ENCODE data around the gene HIVEP3.

HIVEP3 gene

DNA sequence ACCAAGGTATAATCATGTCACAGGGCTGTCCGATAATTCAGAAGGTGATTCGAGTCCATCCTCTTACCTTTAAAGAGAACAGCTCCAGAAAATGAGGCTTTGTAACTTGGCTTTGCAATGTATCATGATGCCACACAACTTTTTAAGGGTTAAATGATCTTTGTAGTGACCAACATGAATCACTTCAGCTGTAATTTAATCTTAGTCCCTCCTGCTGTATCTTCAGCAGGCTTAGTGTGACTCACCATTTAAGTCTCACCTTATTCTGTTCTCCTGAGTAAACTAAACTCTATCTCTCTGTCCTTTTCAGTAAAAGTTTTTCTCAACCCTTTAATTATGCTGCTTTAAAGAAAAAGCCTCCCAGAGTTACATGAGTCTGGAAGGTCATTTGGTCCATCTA, 1.9 kb upstream of the HIVEP3 start:
- no peak for TF ChIP-seq SIN3A (IDR thresholded peaks at IDR 0.05; ENCODE audit: borderline replicate concordance, insufficient read depth, low read length)
- TF ChIP-seq POLR2AphosphoS5 (IDR thresholded peaks at IDR 0.05; ENCODE audit: low read depth, low read length), result no peak
- TF ChIP-seq TAF1 (IDR thresholded peaks at IDR 0.05; ENCODE audit: borderline replicate concordance, insufficient read depth, low read length), result no peak
- TF ChIP-seq, protein P1, sequence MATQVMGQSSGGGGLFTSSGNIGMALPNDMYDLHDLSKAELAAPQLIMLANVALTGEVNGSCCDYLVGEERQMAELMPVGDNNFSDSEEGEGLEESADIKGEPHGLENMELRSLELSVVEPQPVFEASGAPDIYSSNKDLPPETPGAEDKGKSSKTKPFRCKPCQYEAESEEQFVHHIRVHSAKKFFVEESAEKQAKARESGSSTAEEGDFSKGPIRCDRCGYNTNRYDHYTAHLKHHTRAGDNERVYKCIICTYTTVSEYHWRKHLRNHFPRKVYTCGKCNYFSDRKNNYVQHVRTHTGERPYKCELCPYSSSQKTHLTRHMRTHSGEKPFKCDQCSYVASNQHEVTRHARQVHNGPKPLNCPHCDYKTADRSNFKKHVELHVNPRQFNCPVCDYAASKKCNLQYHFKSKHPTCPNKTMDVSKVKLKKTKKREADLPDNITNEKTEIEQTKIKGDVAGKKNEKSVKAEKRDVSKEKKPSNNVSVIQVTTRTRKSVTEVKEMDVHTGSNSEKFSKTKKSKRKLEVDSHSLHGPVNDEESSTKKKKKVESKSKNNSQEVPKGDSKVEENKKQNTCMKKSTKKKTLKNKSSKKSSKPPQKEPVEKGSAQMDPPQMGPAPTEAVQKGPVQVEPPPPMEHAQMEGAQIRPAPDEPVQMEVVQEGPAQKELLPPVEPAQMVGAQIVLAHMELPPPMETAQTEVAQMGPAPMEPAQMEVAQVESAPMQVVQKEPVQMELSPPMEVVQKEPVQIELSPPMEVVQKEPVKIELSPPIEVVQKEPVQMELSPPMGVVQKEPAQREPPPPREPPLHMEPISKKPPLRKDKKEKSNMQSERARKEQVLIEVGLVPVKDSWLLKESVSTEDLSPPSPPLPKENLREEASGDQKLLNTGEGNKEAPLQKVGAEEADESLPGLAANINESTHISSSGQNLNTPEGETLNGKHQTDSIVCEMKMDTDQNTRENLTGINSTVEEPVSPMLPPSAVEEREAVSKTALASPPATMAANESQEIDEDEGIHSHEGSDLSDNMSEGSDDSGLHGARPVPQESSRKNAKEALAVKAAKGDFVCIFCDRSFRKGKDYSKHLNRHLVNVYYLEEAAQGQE (IDR thresholded peaks at IDR 0.05; ENCODE audit: insufficient read depth in 1 of 2, low read depth in 2 of 2, low read length in 2 of 2), result no peak
- no peak for TF ChIP-seq FOXP2 (optimal IDR thresholded peaks at IDR 0.05; ENCODE audit: borderline replicate concordance, extremely low read depth, extremely low read length, insufficient read depth)

DNA sequence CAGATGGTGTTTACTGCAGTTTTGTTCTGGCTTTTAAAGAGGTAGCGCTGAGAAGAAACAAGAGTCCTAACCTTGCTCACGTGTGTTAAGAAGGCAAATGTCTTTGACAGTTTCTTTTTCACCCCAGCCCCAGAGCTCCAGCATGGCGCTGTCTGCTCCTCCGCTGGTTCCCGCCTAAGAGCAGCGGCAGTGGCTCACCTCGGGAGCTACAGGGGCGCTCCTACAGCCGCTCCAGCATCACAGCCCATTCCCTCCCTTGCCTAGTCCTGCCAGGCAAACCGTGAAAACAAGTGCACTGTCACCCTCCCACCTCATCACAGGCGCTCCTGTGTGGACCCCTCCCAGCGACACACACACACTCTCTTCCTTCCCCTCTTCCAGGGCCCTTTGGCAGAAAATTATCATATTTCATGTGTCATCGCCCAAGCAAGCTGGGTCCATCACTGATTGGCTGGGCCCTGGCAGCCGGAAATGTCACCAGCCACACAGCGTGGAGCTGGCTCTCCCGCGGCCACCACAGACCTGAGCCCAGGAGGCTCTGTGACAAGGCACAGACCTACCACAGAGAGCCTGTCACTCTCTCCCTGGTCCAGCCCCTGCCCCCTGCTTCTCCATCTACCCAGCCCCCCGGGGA, 1.2 kb upstream of the HIVEP3 start:
- TF ChIP-seq FOXP2 (optimal IDR thresholded peaks at IDR 0.05; ENCODE audit: borderline replicate concordance, extremely low read depth, extremely low read length, insufficient read depth) (no peak), SIN3A (IDR thresholded peaks at IDR 0.05; ENCODE audit: borderline replicate concordance, insufficient read depth, low read length) (no peak), TAF1 (IDR thresholded peaks at IDR 0.05; ENCODE audit: borderline replicate concordance, insufficient read depth, low read length) (peak; percentile 82; the same call in 1 of the 2 replicates), POLR2AphosphoS5 (IDR thresholded peaks at IDR 0.05; ENCODE audit: low read depth, low read length) (peak; percentile 65)
- TF ChIP-seq, protein P1 (IDR thresholded peaks at IDR 0.05; ENCODE audit: insufficient read depth in 1 of 2, low read depth in 2 of 2, low read length in 2 of 2), result 0 out of 4 replicates have a peak, but pooled peaks of 1 of the 2 experiments have one; percentile 29

DNA sequence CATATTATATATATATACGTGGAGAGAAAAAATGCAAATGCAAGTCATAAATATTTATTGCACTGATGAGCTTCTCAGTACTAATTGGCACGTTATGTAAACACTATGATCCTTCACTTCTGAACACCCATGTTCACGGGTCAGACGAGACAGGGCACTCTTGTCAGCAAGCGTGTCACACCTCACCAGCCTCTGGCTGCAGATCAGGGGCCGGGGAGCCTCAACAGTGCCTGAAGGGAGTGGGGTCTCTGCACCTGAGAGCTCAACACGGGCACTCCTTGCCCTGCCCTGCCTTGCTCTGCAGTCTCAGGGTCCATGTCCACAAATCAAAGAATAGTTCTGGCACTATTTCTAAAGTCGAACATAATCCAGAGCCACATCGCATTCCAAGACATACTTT, 409 bp upstream of the HIVEP3 start:
- TF ChIP-seq FOXP2 (optimal IDR thresholded peaks at IDR 0.05; ENCODE audit: borderline replicate concordance, extremely low read depth, extremely low read length, insufficient read depth), result no peak
- TF ChIP-seq, protein P1 (IDR thresholded peaks at IDR 0.05; ENCODE audit: insufficient read depth in 1 of 2, low read depth in 2 of 2, low read length in 2 of 2), result no peak
- no peak for TF ChIP-seq POLR2AphosphoS5 (IDR thresholded peaks at IDR 0.05; ENCODE audit: low read depth, low read length)
- no peak for TF ChIP-seq SIN3A (IDR thresholded peaks at IDR 0.05; ENCODE audit: borderline replicate concordance, insufficient read depth, low read length)
- no peak for TF ChIP-seq TAF1 (IDR thresholded peaks at IDR 0.05; ENCODE audit: borderline replicate concordance, insufficient read depth, low read length)

DNA sequence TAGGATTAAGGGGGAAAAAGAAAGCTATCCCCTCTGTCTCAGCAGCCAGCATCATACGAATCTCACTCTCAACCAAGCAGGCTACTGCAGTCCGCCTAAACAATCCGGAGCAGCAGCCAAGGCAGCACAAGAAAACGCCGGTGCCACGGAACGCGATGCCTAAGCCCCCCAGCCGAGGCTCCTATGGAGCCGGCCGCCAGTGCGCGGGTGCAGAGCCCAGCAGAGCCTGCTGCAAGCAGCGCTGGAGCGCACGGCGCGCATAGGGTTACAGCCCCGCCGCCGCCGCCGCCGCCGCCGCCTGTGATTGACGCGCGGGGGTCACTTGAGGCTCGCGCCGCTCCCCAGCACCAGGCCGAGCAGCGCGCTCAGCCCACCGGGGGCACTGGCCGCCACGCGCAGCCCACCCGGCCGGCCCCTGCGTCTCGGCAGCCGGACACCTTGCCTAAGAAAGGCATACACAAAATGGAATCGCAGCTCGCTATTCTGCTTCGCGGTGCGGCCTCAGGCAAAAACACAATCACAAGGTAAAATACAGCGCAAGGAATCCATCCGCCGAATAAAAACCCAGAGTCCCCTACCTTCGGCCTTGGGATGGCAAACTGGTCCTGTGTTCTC, 780 bp downstream of the HIVEP3 start:
- TF ChIP-seq, protein P1 (IDR thresholded peaks at IDR 0.05; ENCODE audit: insufficient read depth in 1 of 2, low read depth in 2 of 2, low read length in 2 of 2), result no peak
- TF ChIP-seq SIN3A (IDR thresholded peaks at IDR 0.05; ENCODE audit: borderline replicate concordance, insufficient read depth, low read length) (peak; percentile 5; the same call in 1 of the 2 replicates), FOXP2 (optimal IDR thresholded peaks at IDR 0.05; ENCODE audit: borderline replicate concordance, extremely low read depth, extremely low read length, insufficient read depth) (no peak), POLR2AphosphoS5 (IDR thresholded peaks at IDR 0.05; ENCODE audit: low read depth, low read length) (0 out of 2 replicates have a peak, but pooled peaks have one; percentile 1), TAF1 (IDR thresholded peaks at IDR 0.05; ENCODE audit: borderline replicate concordance, insufficient read depth, low read length) (no peak)
